OCI-LY1 (cell line): Measurements from ENCODE around the gene CIBAR2.

Experiments used
- H2AFZ ChIP-seq: fragments of 200-600 bp; sonication (generic), shearing (Covaris generic); 2 replicates; pipeline ENCODE4 v1.6.0; 2014; ENCODE audit warnings: antibody characterized with exemption, mild to moderate bottlenecking, low read length
- H3F3A ChIP-seq: fragments of 200-600 bp; sonication (generic), shearing (Covaris generic); 2 replicates; pipeline ENCODE4 v1.6.0; 2014; ENCODE audit warnings: mild to moderate bottlenecking, antibody characterized with exemption, low read length, moderate library complexity; ENCODE audit not compliant: insufficient read depth
- H3K27ac ChIP-seq: fragments of 200-600 bp; sonication (generic); 2 replicates; pipeline ENCODE4 v1.5.1; 2014; ENCODE audit warnings: low read length, mixed run types, mild to moderate bottlenecking, low read depth; ENCODE audit not compliant: poor library complexity, severe bottlenecking
- H3K27me3 ChIP-seq: fragments of 200-600 bp; sonication (generic); 2 replicates; pipeline ENCODE4 v1.6.0; 2014; ENCODE audit warnings: antibody characterized with exemption, mild to moderate bottlenecking, low read length, moderate library complexity; ENCODE audit not compliant: insufficient read depth
- H3K36me3 ChIP-seq: fragments of 200-600 bp; sonication (generic); 2 replicates; pipeline ENCODE4 v1.6.1; 2014; ENCODE audit warnings: mild to moderate bottlenecking, antibody characterized with exemption, low read length, moderate library complexity, mixed read lengths; ENCODE audit not compliant: insufficient read depth
- H3K4me1 ChIP-seq: fragments of 200-600 bp; sonication (generic); 2 replicates; pipeline ENCODE4 v1.5.1; 2014; ENCODE audit warnings: mild to moderate bottlenecking, low read length, moderate library complexity; ENCODE audit not compliant: insufficient read depth, severe bottlenecking
- H3K4me2 ChIP-seq: fragments of 200-600 bp; sonication (generic), shearing (Covaris generic); 2 replicates; pipeline ENCODE4 v1.6.1; 2014; ENCODE audit warnings: low read length
- H3K4me3 ChIP-seq: fragments of 200-600 bp; sonication (generic); 2 replicates; pipeline ENCODE4 v1.5.1; 2014; ENCODE audit warnings: low read length, low read depth, mild to moderate bottlenecking, mixed read lengths; ENCODE audit not compliant: poor library complexity, severe bottlenecking
- H3K79me2 ChIP-seq: fragments of 200-600 bp; shearing (Covaris generic); 2 replicates; pipeline ENCODE4 v1.6.1; 2016; ENCODE audit warnings: mixed run types, low read length, mixed read lengths; ENCODE audit not compliant: insufficient read depth
- H3K9ac ChIP-seq: fragments of 200-600 bp; sonication (generic), shearing (Covaris generic); 2 replicates; pipeline ENCODE4 v1.6.1; 2014; ENCODE audit warnings: mild to moderate bottlenecking, low read length, mixed read lengths
- H3K9me2 ChIP-seq: fragments of 200-600 bp; sonication (generic), shearing (Covaris generic); 2 replicates; pipeline ENCODE4 v1.6.1; 2014; ENCODE audit warnings: low read depth, mild to moderate bottlenecking, low read length, mixed read lengths
- H3K9me3 ChIP-seq: fragments of 200-600 bp; shearing (Covaris generic); 2 replicates; pipeline ENCODE4 v1.6.1; 2014; ENCODE audit warnings: low read length, mixed read lengths
- H4K20me1 ChIP-seq: fragments of 200-600 bp; sonication (generic), shearing (Covaris generic); 2 replicates; pipeline ENCODE4 v1.6.0; 2016; ENCODE audit warnings: mild to moderate bottlenecking, low read length; ENCODE audit not compliant: insufficient read depth
- CTCF ChIP-seq: fragments of 200-600 bp; sonication (generic), shearing (Covaris generic); IDR thresholded peaks from 2 replicates; pipeline ENCODE4 v1.5.1; 2017; ENCODE audit warnings: mild to moderate bottlenecking, antibody characterized with exemption, low read length, moderate library complexity, mixed read lengths
- EZH2 ChIP-seq: fragments of 200-600 bp; sonication (generic), shearing (Covaris generic); IDR thresholded peaks from 2 replicates; pipeline ENCODE4 v1.8.0; 2017; ENCODE audit warnings: borderline replicate concordance, mixed run types, mild to moderate bottlenecking, antibody characterized with exemption, low read length, moderate library complexity, mixed read lengths

The CIBAR2 gene

GRCh38 chr16:85078226-85078625, 34.0 kb downstream of the CIBAR2 start:
- H3K4me2 ChIP-seq = no peak overlapping the region
- no peak overlapping the region for H3K9ac ChIP-seq
- no peaks in the 10 kb centered on the region for H3K9me2 ChIP-seq
- no peak overlapping the region for H3K4me3 ChIP-seq
- H3K4me1 ChIP-seq = no peaks in the 10 kb centered on the region
- no peaks in the 10 kb centered on the region for H3K9me3 ChIP-seq
- TF ChIP-seq CTCF (no peak), EZH2 (no peak)
- H3K79me2 ChIP-seq = no peaks in the 10 kb centered on the region
- H3K27me3 ChIP-seq = peaks cover 12% of the 10 kb centered on the region
- H2AFZ ChIP-seq = no peak overlapping the region
- H4K20me1 ChIP-seq = no peaks in the 10 kb centered on the region
- H3K27ac ChIP-seq = no peak overlapping the region
- no peaks in the 10 kb centered on the region for H3K36me3 ChIP-seq
- no peaks in the 10 kb centered on the region for H3F3A ChIP-seq

GRCh38 chr16:85077576-85078125, 34.6 kb downstream of the CIBAR2 start:
- no peak for TF ChIP-seq CTCF
- no peak for TF ChIP-seq EZH2
- Histone ChIP-seq H2AFZ (no peak overlapping the region), H3K4me1 (no peaks in the 10 kb centered on the region), H3K36me3 (no peaks in the 10 kb centered on the region), H3K4me2 (no peak overlapping the region), H3K79me2 (no peaks in the 10 kb centered on the region), H3K27me3 (0 out of 2 replicates have a peak, but pooled peaks cover 10% of the 10 kb centered on the region), H3K27ac (no peak overlapping the region), H4K20me1 (no peaks in the 10 kb centered on the region), H3K9ac (no peak overlapping the region), H3K9me3 (no peaks in the 10 kb centered on the region), H3K4me3 (no peak overlapping the region), H3F3A (no peaks in the 10 kb centered on the region), H3K9me2 (no peaks in the 10 kb centered on the region)

- H3K79me2 ChIP-seq = no peaks in the 10 kb centered on the region
- H3K9ac ChIP-seq = no peak overlapping the region
- H3F3A ChIP-seq = no peaks in the 10 kb centered on the region
- no peak overlapping the region for H3K27ac ChIP-seq
- H3K4me1 ChIP-seq = no peaks in the 10 kb centered on the region
- no peak overlapping the region for H3K4me3 ChIP-seq
- H3K4me2 ChIP-seq = no peak overlapping the region
- H3K9me2 ChIP-seq = no peaks in the 10 kb centered on the region
- no peaks in the 10 kb centered on the region for H3K36me3 ChIP-seq
- TF ChIP-seq CTCF = no peak
- no peak for TF ChIP-seq EZH2
- no peak overlapping the region for H2AFZ ChIP-seq
- no peaks in the 10 kb centered on the region for H3K9me3 ChIP-seq
- H4K20me1 ChIP-seq = no peaks in the 10 kb centered on the region
- H3K27me3 ChIP-seq = 0 out of 2 replicates have a peak, but pooled peaks cover 10% of the 10 kb centered on the region
These were observed 35.2 kb downstream of the CIBAR2 start for GRCh38 chr16:85077039-85077438.
